ENCODE measurements around the gene SLC10A1.

SLC10A1 gene

DNA sequence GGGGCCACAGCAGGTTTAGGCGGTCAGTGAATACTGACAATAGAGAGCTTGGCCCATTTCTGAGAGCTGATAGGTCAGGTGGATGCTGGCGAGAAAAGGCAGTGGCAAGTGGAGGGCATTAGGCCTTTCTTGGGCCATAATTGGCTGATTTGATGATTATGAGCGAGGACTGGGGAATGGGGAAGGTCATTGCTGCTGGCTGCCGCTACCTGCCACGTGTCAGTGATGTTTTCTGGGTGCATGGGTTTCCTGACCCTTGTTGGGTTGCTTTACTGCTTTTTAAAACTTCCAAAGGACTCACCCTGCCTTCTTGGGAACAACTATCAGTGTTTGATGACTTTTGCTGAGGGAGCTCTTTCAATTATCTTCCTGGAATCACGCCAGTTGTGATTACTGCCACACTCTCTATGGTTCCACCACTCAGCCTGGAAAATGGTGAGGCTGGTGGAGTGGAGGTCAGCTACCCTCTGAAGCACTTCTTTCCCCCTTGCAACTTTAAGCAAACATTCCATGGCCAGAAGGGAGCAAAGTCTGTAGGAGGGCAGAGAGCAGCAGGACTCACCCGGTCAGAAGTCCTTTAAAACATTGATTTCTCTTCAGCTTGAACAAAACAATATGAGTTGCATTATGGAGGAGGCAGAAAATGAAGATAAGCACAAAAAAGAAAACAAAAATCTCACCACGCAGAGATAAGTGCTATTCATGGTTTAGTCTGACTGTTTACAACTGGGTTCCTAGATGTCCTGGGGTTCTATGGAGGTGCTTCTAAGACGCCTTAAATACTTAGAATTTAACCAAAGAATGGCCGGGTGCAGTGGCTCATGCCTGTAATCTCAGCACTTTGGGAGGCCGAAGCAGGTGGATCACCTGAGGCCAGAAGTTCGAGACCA, 12.1 kb upstream of the SLC10A1 start:
- DNase-seq, result no peak

DNA sequence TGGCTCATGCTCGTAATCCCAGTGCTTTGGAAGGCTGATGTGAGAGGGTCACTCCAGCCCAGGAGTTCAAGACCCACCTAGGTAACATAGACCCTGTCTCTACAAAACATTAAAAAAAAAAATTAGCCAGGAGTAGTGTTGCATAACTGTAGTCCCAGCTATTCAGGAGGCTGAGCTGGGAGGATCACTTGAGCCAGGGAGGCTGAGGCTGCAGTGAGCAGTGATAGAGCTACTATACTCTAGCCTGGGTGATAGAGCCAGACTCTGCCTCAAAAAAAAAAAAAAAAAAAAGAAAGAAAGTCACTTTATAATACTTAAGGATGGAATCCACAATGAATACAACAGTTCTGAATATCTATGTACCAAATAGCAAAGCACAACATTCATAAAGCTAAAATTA, 10.2 kb upstream of the SLC10A1 start:
- no peak for DNase-seq

DNA sequence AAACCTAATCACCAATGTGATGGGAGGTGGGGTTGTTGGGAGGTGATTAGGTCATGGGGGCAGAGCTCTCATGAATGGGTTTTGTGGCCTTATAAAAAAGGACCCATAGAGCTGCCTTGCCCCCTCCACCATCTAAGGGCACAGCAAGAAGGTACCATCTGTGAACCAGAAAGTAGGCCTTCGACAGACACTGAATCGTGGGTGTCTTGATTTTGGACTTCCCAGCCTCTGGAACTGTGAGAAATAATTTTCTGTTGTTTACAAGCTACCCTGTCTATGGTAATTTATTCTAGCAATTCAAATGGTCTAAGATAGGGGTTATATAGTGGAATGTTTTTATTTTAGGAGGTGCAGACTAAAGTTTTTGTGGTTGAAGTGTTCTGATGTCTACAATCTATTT, 7.9 kb upstream of the SLC10A1 start:
- DNase-seq, result no peak

GRCh38 chr14:69803753-69804152, 6.7 kb upstream of the SLC10A1 start:
- DNase-seq, result no peak

DNA sequence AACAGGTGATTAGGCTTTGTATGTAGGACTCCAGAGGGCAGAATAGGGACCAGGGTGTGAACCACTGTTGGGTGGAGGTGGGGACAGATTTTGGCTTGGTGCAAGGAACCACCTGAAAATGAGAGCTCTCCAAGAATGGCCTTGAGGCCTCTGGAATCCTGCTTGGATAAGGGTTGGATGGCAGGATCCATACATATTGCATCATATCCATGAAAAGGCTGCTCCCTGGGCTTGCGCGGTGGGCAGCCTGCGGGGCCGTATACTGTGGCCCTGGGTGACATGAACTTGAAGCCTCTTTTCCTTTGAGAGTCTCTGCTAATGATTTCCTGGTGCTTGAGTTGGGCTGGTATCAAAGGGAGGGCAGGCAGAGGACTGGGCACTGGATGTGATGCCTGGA, 1.3 kb upstream of the SLC10A1 start:
- no peak for DNase-seq

GRCh38 chr14:69797573-69798338, 715 bp upstream of the SLC10A1 start:
- DNase-seq, result no peak

- no peak for DNase-seq
Measured at GRCh38 chr14:69795691-69796090, 1.4 kb downstream of the SLC10A1 start.

DNA sequence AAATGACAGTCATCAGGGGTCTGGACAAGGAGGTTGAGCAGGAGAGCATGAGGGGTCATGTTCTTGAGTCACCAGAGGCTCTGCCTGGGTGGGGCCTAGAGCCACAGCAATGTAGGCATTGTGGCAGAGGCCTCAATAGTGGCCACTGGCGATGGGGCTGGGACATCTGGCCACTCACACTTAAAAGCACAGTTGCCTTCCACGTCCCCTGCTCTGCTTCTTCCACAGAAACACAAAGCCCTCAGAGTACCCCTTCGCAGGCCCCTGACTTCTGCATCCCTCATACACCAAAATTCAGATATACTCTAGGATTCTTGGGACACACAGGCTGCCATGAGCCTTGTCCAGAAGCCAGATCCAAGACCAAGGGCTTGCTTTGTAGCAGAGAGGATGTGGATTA, 2.2 kb downstream of the SLC10A1 start:
- DNase-seq, result no peak

- DNase-seq, result no peak
Measured at GRCh38 chr14:69792887-69793421, 4.1 kb downstream of the SLC10A1 start.

GRCh38 chr14:69789118-69789640, 7.9 kb downstream of the SLC10A1 start:
- no peak for DNase-seq

- DNase-seq, result no peak
Measured at GRCh38 chr14:69786603-69787002, 10.4 kb downstream of the SLC10A1 start.

DNA sequence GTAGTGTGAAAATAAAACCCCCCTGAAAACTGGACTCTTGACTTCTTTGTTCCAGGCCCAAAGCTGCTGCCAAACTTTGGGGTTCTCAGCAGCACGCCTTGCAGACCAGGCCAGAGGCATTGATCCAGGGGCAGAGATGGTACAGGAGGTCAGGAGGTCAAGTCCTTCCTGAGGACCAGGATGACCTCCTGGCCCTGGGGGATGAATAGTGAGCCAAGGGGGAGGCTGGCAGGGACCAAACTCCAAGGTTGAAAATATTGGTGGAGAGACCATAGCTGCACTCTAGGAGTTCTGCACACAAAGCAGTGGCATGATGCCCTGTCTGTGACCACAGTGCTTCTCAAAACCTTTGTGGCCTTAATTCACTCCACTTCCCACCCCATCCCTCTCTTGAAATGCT, 12.1 kb downstream of the SLC10A1 start:
- DNase-seq, result no peak

DNA sequence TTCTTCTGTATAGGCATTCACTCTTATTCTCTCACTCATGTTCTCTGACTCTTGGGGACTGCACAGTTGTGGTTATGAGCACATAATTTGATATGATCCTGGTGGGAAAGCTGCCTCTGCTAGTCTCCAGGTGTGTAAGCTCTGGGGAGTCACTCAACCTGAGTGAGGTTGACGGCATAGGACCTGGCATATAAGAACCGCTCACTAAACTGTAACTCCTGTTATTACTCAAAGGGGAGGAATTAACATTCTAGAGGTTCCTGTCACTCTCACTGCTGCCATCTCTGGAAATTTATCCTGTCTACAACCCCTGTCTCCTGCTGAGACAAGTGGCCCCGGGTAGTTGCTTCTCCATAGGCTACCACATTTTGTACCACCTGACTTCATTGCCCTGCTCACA, 16.1 kb downstream of the SLC10A1 start:
- no peak for DNase-seq

DNA sequence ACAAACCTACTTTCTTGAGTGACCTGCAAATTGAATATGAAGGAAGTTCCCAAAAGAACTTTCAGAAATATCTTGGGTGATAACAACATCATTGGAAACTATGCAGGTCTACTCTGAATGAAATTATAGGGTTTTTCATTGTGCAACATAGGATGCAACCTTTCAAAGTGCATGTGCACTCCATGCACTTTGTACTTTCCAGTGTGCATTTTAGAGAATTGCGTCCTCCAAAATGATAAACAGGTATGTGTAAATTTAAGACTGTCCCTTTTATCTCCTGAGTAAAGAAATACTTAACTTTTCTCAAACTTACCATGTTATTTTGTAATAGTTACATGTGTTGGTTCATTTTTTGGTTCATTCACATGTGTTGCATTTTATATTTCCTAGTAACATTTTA, 16.9 kb downstream of the SLC10A1 start:
- DNase-seq, result no peak

DNA sequence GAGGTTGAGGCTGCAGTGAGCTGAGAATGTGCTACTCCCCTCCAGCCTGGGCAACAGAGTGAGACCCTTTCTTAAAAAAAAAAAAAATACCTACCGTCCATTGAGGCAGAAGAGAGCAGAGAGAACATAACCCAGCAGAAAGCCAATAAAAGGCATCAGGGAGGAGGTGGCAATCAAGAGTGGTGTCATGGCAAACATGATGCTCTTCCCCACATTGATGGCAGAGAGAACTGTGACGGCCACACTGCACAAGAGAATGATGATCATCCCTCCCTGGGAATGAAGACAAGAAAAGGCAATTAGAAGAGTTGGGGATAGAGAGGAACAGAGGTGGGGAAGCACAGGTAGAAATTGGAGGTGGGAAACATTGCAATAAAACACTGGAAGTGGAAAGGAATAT, 18.0 kb downstream of the SLC10A1 start:
- no peak for DNase-seq

- no peak for DNase-seq
Measured at GRCh38 chr14:69776875-69777453, 20.1 kb downstream of the SLC10A1 start.

DNA sequence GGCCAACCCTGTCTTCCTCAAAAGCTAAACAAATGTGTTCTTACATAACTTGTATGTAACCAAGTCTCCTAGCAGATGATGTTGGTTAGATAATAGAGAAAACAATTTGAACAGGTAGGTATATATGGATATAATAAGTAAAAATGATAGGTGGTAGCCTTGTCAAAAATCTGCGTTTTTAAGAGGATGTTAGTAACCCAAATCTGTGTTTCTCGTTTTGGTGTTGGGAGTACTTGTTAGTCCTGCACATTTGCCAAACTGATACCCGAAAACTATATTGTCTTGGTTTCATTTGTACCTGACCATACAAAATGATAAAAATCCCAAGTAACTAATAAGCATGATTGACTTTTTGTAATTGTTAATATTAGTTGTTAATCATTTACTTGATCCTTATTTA, 22.0 kb downstream of the SLC10A1 start:
- DNase-seq, result no peak

DNA sequence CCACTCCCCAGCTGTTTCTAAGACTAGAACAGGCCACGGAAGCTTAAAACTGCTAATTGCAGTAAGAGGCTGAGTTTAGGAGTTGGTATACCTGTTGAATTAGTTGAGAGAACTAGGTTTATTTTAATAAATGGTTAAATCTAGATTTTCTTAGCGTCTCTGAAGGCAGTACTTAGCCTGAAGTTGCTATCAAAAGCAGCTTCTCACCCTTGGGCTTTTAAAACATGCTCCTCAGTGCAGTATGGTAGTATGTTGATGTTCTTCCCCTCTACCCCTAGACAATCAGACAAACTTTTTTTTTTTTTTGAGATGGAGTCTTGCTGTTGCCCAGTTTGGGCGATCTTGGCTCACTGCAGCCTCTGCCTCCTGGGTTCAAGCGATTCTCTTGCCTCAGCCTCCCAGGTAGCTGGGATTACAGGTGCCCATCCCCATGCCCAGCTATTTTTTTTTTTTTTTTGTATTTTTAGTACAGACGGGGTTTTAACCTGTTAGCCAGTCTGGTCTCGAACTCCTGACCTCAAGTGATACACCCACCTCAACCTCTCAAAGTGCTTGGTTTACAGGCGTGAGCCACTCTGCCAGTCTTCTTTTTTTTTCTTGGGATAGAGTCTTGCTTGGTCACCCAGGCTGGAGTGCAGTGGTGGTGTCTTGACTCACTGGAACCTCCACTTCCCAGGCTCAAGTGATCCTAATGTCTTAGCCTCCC, 23.3 kb downstream of the SLC10A1 start:
- DNase-seq, result no peak

- no peak for DNase-seq
Measured at GRCh38 chr14:69772082-69773017, 24.7 kb downstream of the SLC10A1 start.

- no peak for DNase-seq
Measured at GRCh38 chr14:69771136-69771535, 25.9 kb downstream of the SLC10A1 start.

GRCh38 chr14:69770559-69770958, 26.5 kb downstream of the SLC10A1 start:
- no peak for DNase-seq

DNA sequence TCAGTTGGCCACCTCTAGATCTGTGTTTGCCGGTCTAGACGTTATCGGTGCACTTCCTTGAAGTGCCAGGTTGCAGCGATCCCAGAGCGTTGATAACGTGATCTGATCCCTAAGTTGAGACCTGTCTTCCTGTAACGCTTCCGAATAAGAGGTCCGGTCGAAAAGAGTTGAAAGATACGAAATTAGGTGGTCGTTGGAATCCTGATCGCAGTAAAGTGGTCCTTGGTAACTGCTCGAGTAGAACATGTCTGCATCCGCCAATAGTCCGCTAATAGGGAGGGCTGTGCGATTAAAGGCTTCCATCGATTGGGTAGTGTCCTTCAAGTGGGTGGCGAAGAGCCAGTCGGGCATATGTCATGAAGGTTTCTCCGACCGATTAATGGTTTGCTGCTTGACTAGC, 27.4 kb downstream of the SLC10A1 start:
- no peak for DNase-seq

All from CD4-positive, alpha-beta T cell treated with Interleukin-4 for 4 hours (primary cell).